GM18870 (cell line): ENCODE results near the gene C1QA.

Source experiments
- ATAC-seq: cut with Tn5 transposase; IDR thresholded peaks from one replicate; pipeline ENCODE4 v1.9.1; 2021; ENCODE audit warnings: moderate library complexity; ENCODE audit not compliant: unreplicated experiment

C1QA gene

GRCh38 chr1:22612671-22613571 lies 23.5 kb upstream of the C1QA start:
- no peak for ATAC-seq

GRCh38 chr1:22613572-22613918 lies 22.9 kb upstream of the C1QA start:
- ATAC-seq: no peak

GRCh38 chr1:22613951-22614350 lies 22.5 kb upstream of the C1QA start:
- ATAC-seq: no peak

- no peak for ATAC-seq
Measured at GRCh38 chr1:22615886-22616285, 20.5 kb upstream of the C1QA start.

GRCh38 chr1:22616571-22616970 lies 19.9 kb upstream of the C1QA start:
- no peak for ATAC-seq

- ATAC-seq: no peak
Measured at GRCh38 chr1:22618056-22618455, 18.4 kb upstream of the C1QA start.

GRCh38 chr1:22619252-22619651 lies 17.2 kb upstream of the C1QA start:
- no peak for ATAC-seq

- ATAC-seq: no peak
Measured at GRCh38 chr1:22619798-22620197, 16.6 kb upstream of the C1QA start.

GRCh38 chr1:22621761-22622160 lies 14.7 kb upstream of the C1QA start:
- ATAC-seq: no peak

GRCh38 chr1:22625262-22625925 lies 11.0 kb upstream of the C1QA start:
- ATAC-seq: no peak

- no peak for ATAC-seq
Measured at GRCh38 chr1:22626237-22627157, 9.9 kb upstream of the C1QA start.

GRCh38 chr1:22627331-22627730 lies 9.1 kb upstream of the C1QA start:
- ATAC-seq: no peak

- no peak for ATAC-seq
Measured at GRCh38 chr1:22628698-22629444, 7.6 kb upstream of the C1QA start.

GRCh38 chr1:22629886-22630285 lies 6.5 kb upstream of the C1QA start:
- ATAC-seq: no peak

GRCh38 chr1:22633697-22634463 lies 2.5 kb upstream of the C1QA start:
- no peak for ATAC-seq

GRCh38 chr1:22635436-22635835 lies 992 bp upstream of the C1QA start:
- ATAC-seq: no peak

GRCh38 chr1:22636927-22637326 lies 499 bp downstream of the C1QA start:
- ATAC-seq: no peak

- ATAC-seq: no peak
Measured at GRCh38 chr1:22637907-22638445, 1.5 kb downstream of the C1QA start.

- no peak for ATAC-seq
Measured at GRCh38 chr1:22638476-22639234, 2.2 kb downstream of the C1QA start.
